HFF-Myc (cell line): ENCODE measurements around the gene COPZ2.

Source experiments
- DNase-seq: peaks from one replicate; pipeline ENCODE4 v3.0.0-alpha.2; 2011; ENCODE audit warnings: low read depth; ENCODE audit errors: extremely low read depth
- H3K4me3 ChIP-seq: replicated peaks from 2 replicates; pipeline ENCODE4 v1.5.1; 2011; ENCODE audit warnings: low read depth, mild to moderate bottlenecking, control low read depth, low read length
- CTCF ChIP-seq: IDR thresholded peaks from 2 replicates; pipeline ENCODE4 v1.5.1; 2012; ENCODE audit warnings: mild to moderate bottlenecking, low read depth, low read length, control low read depth; ENCODE audit errors: missing control alignments

The COPZ2 gene

GRCh38 chr17:48051706-48052486, 14.3 kb upstream of the COPZ2 start:
- no peak for TF ChIP-seq CTCF
- no peak for DNase-seq
- H3K4me3 ChIP-seq: peak overlapping the region; percentile 24

GRCh38 chr17:48051283-48051682, 13.7 kb upstream of the COPZ2 start:
- DNase-seq: no peak
- no peak for TF ChIP-seq CTCF
- peak overlapping the region; percentile 24; the same call in 1 of the 2 replicates for H3K4me3 ChIP-seq

- no peak for TF ChIP-seq CTCF
- peak overlapping the region; percentile 60 for H3K4me3 ChIP-seq
- peak; percentile 59 for DNase-seq
Observed at GRCh38 chr17:48048384-48049126, 11.0 kb upstream of the COPZ2 start.

- DNase-seq: peak; percentile 99
- H3K4me3 ChIP-seq: peak within 1 kb of the TSS; percentile 60
- no peak for TF ChIP-seq CTCF
Observed at GRCh38 chr17:48047741-48048383, 10.3 kb upstream of the COPZ2 start, which contains the start of gene NFE2L1. TSS of gene NFE2L1 (plus strand) at chr17:48048359. CDS start at chr17:48051119, 2,760 bp downstream.

- peak overlapping the region; percentile 60 for H3K4me3 ChIP-seq
- no peak for TF ChIP-seq CTCF
- DNase-seq: no peak
Observed at GRCh38 chr17:48047113-48047740, 9.6 kb upstream of the COPZ2 start.

- no peak for DNase-seq
- H3K4me3 ChIP-seq: peak overlapping the region; percentile 60
- no peak for TF ChIP-seq CTCF
Observed at GRCh38 chr17:48046296-48046695, 8.7 kb upstream of the COPZ2 start.
